Left ventricle myocardium inferior (tissue), 1 donor: ENCODE data around the gene OPRM1. TPM values are rescaled to one million over a fixed set of nuclear protein-coding genes. Genes with fewer than 3 reads are reported as not detected.

Experiments used
- DNase-seq: peaks from one replicate; pipeline ENCODE4 v3.0.0-alpha.2; 2020
- H3K27ac ChIP-seq: fragments of 200-600 bp; replicated peaks from 2 replicates; pipeline ENCODE4 v1.8.0; 2021
- H3K27me3 ChIP-seq: fragments of 200-600 bp; 2 replicates; pipeline ENCODE4 v1.8.0; 2021; ENCODE audit warnings: low read depth
- H3K36me3 ChIP-seq: fragments of 200-600 bp; 2 replicates; pipeline ENCODE4 v1.8.0; 2021
- H3K4me1 ChIP-seq: fragments of 200-600 bp; 2 replicates; pipeline ENCODE4 v1.8.0; 2021
- H3K4me3 ChIP-seq: fragments of 200-600 bp; 2 replicates; pipeline ENCODE4 v1.8.0; 2021; ENCODE audit warnings: mild to moderate bottlenecking, moderate library complexity
- H3K9me3 ChIP-seq: fragments of 200-600 bp; replicated peaks from 2 replicates; pipeline ENCODE4 v1.8.0; 2021
- CTCF ChIP-seq: fragments of 200-600 bp; IDR thresholded peaks from 2 replicates; pipeline ENCODE4 v1.8.0; 2021; ENCODE audit warnings: antibody characterized with exemption, mild to moderate bottlenecking, borderline replicate concordance
- intact Hi-C: fragments of 100-400 bp; cut with micrococcal nuclease; formaldehyde crosslinking; loops from one replicate; pipeline ENCODE4 v1.11.0; 2022
- total RNA-seq: library from RNA; stranded (reverse); fragmentation: NEBNext Ultra II Directional; extraction: Animal tissue kit (Norgen Biotek cat#: 25700); gene quantifications from one replicate; pipeline ENCODE4 v1.2.1, GENCODE V29; 2021
- donor health status: DM: no; HTN: yes; CAD: no; lungs with severe emphysema.

The OPRM1 gene
- total RNA-seq, 1 donor from 2014 or later = not detected

GRCh38 chr6:154219250-154219649 is 180.2 kb downstream of the OPRM1 start:
- intact Hi-C loops = no loop called here
- Histone ChIP-seq H3K4me1 (no peaks in the 10 kb centered on the region), H3K9me3 (no peaks in the 10 kb centered on the region), H3K27me3 (no peaks in the 10 kb centered on the region), H3K36me3 (no peaks in the 10 kb centered on the region), H3K4me3 (no peak overlapping the region), H3K27ac (no peak overlapping the region)
- TF ChIP-seq CTCF = no peak
- DNase-seq = no peak

DNA sequence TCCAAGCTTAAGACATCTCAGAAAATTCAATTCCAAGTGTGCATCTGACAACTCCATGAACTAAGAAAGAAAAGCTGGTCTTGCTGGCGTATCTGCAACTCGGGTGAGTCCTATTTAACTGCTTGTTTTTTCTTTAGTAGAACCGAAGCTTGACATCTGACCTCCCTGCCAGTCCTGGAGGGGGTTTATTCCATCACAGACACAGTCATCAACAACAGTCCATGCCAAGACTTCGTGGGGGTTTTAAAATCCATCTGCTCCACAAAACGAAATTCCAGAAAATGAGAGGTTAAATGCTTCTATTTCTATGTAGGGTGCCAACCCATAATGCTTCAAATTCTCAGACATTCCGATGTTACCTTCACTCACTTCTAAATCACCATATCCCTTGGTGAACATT is 183.7 kb downstream of the OPRM1 start:
- H3K27ac ChIP-seq = no peak overlapping the region
- H3K4me3 ChIP-seq = no peak overlapping the region
- no peak for DNase-seq
- H3K4me1 ChIP-seq = no peaks in the 10 kb centered on the region
- no peaks in the 10 kb centered on the region for H3K36me3 ChIP-seq
- intact Hi-C loops = no loop called here
- no peaks in the 10 kb centered on the region for H3K9me3 ChIP-seq
- no peak for TF ChIP-seq CTCF
- no peaks in the 10 kb centered on the region for H3K27me3 ChIP-seq

DNA sequence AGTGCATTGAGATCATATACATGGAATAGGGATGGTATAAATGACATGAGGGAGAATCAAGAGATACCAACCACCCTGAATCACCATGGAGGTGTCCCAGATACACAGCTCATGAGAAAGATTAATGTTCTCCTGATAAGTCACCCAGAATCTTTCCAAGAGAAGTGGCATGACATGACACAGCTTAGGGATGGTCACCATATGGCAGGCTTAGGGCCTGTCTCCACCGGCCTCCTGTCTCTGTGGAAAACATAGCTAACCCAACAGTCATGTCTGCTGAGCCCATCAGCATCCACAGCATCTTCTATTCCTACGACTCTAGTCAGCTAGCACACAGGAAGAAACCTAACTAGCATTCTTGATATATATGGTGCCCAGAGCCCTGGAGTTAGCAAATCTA is 184.3 kb downstream of the OPRM1 start:
- no peak for DNase-seq
- Histone ChIP-seq H3K27me3 (no peaks in the 10 kb centered on the region), H3K4me3 (no peak overlapping the region), H3K27ac (no peak overlapping the region), H3K36me3 (no peaks in the 10 kb centered on the region), H3K4me1 (no peaks in the 10 kb centered on the region), H3K9me3 (no peaks in the 10 kb centered on the region)
- no peak for TF ChIP-seq CTCF
- intact Hi-C loops = no loop called here

GRCh38 chr6:154226461-154226860 is 187.4 kb downstream of the OPRM1 start:
- intact Hi-C loops = no loop called here
- Histone ChIP-seq H3K27ac (no peak overlapping the region), H3K9me3 (no peaks in the 10 kb centered on the region), H3K4me3 (no peak overlapping the region), H3K27me3 (no peaks in the 10 kb centered on the region), H3K36me3 (no peaks in the 10 kb centered on the region), H3K4me1 (no peaks in the 10 kb centered on the region)
- DNase-seq = no peak
- no peak for TF ChIP-seq CTCF

GRCh38 chr6:154227862-154228520 is 189.0 kb downstream of the OPRM1 start:
- TF ChIP-seq CTCF = no peak
- no peak overlapping the region for H3K27ac ChIP-seq
- H3K36me3 ChIP-seq = no peaks in the 10 kb centered on the region
- intact Hi-C loops = no loop called here
- no peak for DNase-seq
- H3K4me1 ChIP-seq = no peaks in the 10 kb centered on the region
- no peaks in the 10 kb centered on the region for H3K9me3 ChIP-seq
- no peak overlapping the region for H3K4me3 ChIP-seq
- no peaks in the 10 kb centered on the region for H3K27me3 ChIP-seq

DNA sequence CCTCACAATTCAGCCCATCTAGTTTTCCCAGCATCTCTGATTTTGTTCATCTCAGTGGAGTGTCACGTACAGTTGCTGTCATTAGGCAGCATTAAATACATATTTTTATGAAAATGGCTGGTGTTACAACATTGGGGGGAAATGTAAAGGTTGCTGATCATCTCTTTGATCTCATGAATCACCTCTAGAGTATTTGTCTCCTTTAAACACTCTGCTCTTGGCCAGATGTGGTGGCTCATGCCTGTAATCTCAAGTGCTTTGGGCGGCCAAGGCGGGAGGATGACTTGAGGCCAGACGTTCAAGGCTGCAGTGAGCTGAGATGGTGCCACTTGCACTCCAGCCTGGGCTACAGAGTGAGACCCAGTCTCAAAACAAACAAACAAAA is 189.5 kb downstream of the OPRM1 start:
- H3K36me3 ChIP-seq = no peaks in the 10 kb centered on the region
- no peak for DNase-seq
- no peak overlapping the region for H3K4me3 ChIP-seq
- no peak for TF ChIP-seq CTCF
- no peak overlapping the region for H3K27ac ChIP-seq
- intact Hi-C loops = no loop called here
- no peaks in the 10 kb centered on the region for H3K27me3 ChIP-seq
- no peaks in the 10 kb centered on the region for H3K4me1 ChIP-seq
- no peaks in the 10 kb centered on the region for H3K9me3 ChIP-seq
